ENCODE measurements around the gene C5.

C5 gene

GRCh38 chr9:120937127-120937526 lies 112.9 kb downstream of the C5 start:
- in situ Hi-C loops (cut with MboI; ENCODE audit: low sequenced_read_pairs, unreplicated experiment): no loop called here
- no peak for DNase-seq (ENCODE audit: low spot score)
- TF ChIP-seq, protein P1, sequence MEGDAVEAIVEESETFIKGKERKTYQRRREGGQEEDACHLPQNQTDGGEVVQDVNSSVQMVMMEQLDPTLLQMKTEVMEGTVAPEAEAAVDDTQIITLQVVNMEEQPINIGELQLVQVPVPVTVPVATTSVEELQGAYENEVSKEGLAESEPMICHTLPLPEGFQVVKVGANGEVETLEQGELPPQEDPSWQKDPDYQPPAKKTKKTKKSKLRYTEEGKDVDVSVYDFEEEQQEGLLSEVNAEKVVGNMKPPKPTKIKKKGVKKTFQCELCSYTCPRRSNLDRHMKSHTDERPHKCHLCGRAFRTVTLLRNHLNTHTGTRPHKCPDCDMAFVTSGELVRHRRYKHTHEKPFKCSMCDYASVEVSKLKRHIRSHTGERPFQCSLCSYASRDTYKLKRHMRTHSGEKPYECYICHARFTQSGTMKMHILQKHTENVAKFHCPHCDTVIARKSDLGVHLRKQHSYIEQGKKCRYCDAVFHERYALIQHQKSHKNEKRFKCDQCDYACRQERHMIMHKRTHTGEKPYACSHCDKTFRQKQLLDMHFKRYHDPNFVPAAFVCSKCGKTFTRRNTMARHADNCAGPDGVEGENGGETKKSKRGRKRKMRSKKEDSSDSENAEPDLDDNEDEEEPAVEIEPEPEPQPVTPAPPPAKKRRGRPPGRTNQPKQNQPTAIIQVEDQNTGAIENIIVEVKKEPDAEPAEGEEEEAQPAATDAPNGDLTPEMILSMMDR (IDR thresholded peaks at IDR 0.05; ENCODE audit: borderline replicate concordance, control extremely low read depth, extremely low read depth, insufficient read depth, missing control alignments): no peak

DNA sequence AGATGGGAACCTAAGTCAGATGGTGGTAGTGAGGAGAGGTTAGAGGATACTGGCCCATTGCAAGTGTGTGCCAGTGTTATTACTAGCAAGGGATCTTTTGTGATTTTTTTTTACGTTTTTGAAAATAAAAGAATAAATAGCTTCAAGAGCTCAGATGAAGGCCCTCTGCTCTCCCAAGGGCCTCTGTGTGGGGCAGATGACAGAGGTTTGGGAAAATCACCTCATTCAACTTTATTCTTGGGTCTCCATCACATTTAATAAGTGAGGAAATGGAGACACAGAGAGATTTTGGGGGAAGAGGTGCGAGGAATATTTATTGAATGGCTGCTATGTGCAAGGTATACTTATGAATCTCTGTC lies 113.3 kb downstream of the C5 start:
- in situ Hi-C loops (cut with MboI; ENCODE audit: low sequenced_read_pairs, unreplicated experiment): no loop called here
- TF ChIP-seq, protein P1 (IDR thresholded peaks at IDR 0.05; ENCODE audit: borderline replicate concordance, control extremely low read depth, extremely low read depth, insufficient read depth, missing control alignments): no peak
- DNase-seq (ENCODE audit: low spot score): no peak

DNA sequence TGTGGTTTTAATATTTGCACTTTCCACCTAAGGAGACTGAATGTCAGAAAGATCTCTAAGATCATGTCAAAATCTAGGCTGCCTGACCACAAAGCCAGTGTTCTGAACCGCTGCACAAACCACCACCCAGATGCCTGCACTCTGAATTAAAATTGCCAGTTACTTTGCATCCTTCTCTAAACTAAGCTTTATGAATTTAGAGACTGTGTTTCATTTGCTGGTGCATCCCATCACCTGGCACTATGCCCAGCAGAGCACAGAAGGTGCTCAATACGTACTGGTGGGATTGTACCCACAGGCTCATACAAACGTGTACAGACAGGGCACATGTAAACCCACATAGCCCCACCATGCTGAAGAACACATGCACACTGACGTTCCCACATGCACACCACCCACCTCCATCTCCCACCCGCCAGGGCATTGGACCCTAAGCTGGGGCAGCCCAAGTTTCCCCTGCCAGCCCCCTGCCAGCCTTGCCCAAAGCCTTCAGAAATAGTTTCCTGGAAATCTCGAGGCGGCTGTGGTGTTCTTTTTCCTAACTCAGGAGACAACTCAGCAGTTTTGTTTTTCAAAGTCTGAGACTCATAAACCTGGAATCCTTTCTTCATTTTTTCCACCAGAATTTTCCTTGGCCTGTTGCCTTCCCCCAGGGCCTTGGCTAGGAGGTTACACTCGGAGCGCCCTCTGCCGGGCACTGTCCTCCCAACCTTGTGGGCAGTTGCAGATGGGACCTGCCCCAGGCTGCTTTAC lies 113.9 kb downstream of the C5 start:
- in situ Hi-C loops (cut with MboI; ENCODE audit: low sequenced_read_pairs, unreplicated experiment): no loop called here
- peak; percentile 76 for DNase-seq (ENCODE audit: low spot score)
- TF ChIP-seq, protein P1 (IDR thresholded peaks at IDR 0.05; ENCODE audit: borderline replicate concordance, control extremely low read depth, extremely low read depth, insufficient read depth, missing control alignments): peak; percentile 96

DNA sequence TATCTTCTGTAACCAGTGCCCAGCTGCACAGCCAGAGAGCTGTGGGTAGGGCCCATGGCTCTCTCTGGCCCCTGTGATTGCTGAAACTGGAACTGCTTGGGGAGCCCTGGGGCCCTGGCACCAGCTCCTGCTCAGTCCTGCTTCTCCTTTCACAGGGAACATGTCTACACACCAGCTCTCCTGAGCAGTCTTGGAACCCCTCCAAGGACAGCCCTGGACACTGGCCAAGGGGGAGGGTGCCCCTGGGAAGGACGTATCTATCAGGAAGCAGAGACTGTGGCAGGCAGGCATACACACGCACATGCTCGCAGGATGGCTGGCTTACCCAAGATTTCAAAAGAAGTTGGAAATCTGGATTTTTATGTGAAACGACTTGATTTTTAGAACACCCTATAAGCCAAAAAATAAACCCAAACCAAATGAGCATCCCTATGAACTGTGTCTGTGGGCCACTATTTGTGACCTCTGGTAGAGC lies 114.7 kb downstream of the C5 start:
- TF ChIP-seq, protein P1 (IDR thresholded peaks at IDR 0.05; ENCODE audit: borderline replicate concordance, control extremely low read depth, extremely low read depth, insufficient read depth, missing control alignments): no peak
- in situ Hi-C loops (cut with MboI; ENCODE audit: low sequenced_read_pairs, unreplicated experiment): no loop called here
- no peak for DNase-seq (ENCODE audit: low spot score)

GRCh38 chr9:120934281-120934680 lies 115.8 kb downstream of the C5 start:
- in situ Hi-C loops (cut with MboI; ENCODE audit: low sequenced_read_pairs, unreplicated experiment): no loop called here
- TF ChIP-seq, protein P1 (IDR thresholded peaks at IDR 0.05; ENCODE audit: borderline replicate concordance, control extremely low read depth, extremely low read depth, insufficient read depth, missing control alignments): no peak
- no peak for DNase-seq (ENCODE audit: low spot score)

- in situ Hi-C loops (cut with MboI; ENCODE audit: low sequenced_read_pairs, unreplicated experiment): no loop called here
- TF ChIP-seq, protein P1 (IDR thresholded peaks at IDR 0.05; ENCODE audit: borderline replicate concordance, control extremely low read depth, extremely low read depth, insufficient read depth, missing control alignments): no peak
- DNase-seq (ENCODE audit: low spot score): no peak
Observed at GRCh38 chr9:120933310-120934055, 116.6 kb downstream of the C5 start.

Measured in GM13976 (cell line).